C4-2B (cell line): ENCODE results near the gene SELENOF.

Experiments used
- CTCF ChIP-seq: fragments of 450-650 bp; conservative IDR thresholded peaks from 2 replicates; pipeline ENCODE4 v1.5.1; 2017; ENCODE audit warnings: mild to moderate bottlenecking
- ZFX ChIP-seq: fragments of 450-650 bp; IDR thresholded peaks from 2 replicates; pipeline ENCODE4 v1.6.1; 2017

DNA sequence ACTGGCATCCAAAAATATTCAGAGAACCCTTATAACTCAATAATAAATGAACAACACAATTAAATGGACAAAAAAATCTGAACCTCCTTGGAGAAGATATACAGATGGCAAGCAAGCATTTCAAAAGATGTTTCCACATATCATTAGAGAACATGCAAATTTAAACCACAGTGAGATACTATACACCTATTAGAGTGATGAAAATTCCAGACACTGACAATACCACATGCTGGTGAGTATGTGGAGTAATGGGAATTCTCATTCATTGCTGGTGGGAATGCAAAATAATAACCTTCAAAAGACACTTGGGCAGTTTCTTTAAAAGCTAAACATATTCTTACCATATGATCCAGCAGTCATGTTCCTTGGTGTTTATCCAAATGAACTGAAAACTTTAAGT, 46.6 kb upstream of the SELENOF start:
- TF ChIP-seq CTCF (no peak), ZFX (no peak)
